ENCODE results near the gene CPNE6. TPM values are rescaled to one million over a fixed set of nuclear protein-coding genes. Genes with fewer than 3 reads are reported as not detected.

Gene CPNE6
- total and polyA plus RNA-seq, 2 donors (not counting 1 experiment from before 2014, with no cell fraction given), result not detected

DNA sequence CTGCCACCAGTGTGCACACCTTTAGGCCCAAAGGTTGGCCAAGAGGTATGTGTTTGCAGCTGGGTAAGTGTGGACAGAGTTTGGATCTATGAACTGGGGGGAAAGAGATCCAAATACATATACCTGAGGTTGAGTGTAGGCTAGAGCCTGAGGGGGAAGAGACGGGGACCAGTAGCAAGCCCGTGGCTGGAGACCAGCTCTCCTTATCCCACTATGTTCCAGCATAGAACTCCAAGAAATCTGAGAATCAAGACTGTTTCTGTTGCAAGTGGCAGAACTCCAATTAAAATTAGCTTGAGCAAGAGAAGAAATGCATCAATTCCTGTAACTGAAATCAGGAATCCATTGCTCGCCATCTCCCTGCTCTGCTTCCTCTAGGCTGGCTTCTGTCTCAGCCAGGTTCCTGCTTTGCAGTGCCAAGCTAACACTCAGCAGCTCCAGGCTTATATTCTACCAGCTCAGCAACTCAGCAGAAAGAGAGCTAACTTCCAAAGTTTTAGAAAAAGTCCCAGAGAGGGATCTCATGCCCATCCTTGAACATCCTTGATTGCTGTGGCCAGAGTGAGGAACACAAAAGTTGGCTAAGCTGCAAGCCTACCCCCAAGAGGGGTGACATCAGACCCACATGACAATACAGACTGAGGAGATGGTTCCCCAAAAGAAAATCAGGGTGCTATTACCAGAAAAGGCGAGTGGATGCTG, 21.3 kb downstream of the CPNE6 start:
- POLR2A ChIA-PET, result interaction anchor here (0.6 to 4.1 kb wide), 5 partner anchors 11 to 88 kb away, joined by 3 to 35 read pairs (median 6); partner anchors contain the start of genes DCAF11 and NRL

More for the DNA sequence above, 21.3 kb downstream of the CPNE6 start:
- H3K27ac Mint-ChIP-seq, result peak overlapping the region; percentile 92
- intact Hi-C loops (cut with micrococcal nuclease), result loop anchor here (5.0 kb wide), 1 partner anchor 525 kb away; the partner anchor contains the start of gene AP1G2
- peaks cover 0 to 5% of the 10 kb centered on the region in 2 experiments for H3K36me3 ChIP-seq (replicated peaks in 1 of 2; ENCODE audit: control extremely low read depth in 1 of 2, control insufficient read depth in 1 of 2, extremely low read depth in 1 of 2, insufficient read depth in 2 of 2, low read length in 1 of 2)
- peak; percentile 38 for DNase-seq
- H2AFZ ChIP-seq (ENCODE audit: insufficient read depth, low read depth, low read length, poor library complexity, severe bottlenecking), result no peak overlapping the region
- no peak overlapping the region for H3K4me3 ChIP-seq (ENCODE audit: control extremely low read depth in 1 of 5, extremely low read depth in 1 of 5, insufficient read depth in 1 of 5, low read depth in 2 of 5, low read length in 4 of 5)
- peak overlapping the region; percentile 95 for H3K4me3 Mint-ChIP-seq
- no peak overlapping the region for H3K9ac ChIP-seq (ENCODE audit: low read length)
- H3K27me3 Mint-ChIP-seq, result no peaks in the 10 kb centered on the region
- H3K4me2 ChIP-seq (replicated peaks; ENCODE audit: low read depth, low read length, poor library complexity, severe bottlenecking), result no peak overlapping the region
- H3K4me1 ChIP-seq (ENCODE audit: control insufficient read depth in 2 of 2, insufficient read depth in 2 of 2, low read length in 2 of 2), result peaks cover 5 to 35% of the 10 kb centered on the region in 2 donors
- no peaks in the 10 kb centered on the region for H4K20me1 ChIP-seq (ENCODE audit: control insufficient read depth, insufficient read depth, low read length, poor library complexity, severe bottlenecking)
- ATAC-seq (ENCODE audit: low read depth), result no peak
- no peaks in the 10 kb centered on the region for H3K27me3 ChIP-seq (replicated peaks in 1 of 4; ENCODE audit: control extremely low read depth in 1 of 4, control insufficient read depth in 3 of 4, insufficient read depth in 4 of 4, low read length in 3 of 4)
- no peaks in the 10 kb centered on the region for H3K9me3 Mint-ChIP-seq (ENCODE audit: insufficient read depth)
- CTCF ChIA-PET, result interaction anchor here (0.7 to 12.1 kb wide), 18 partner anchors 11 to 461 kb away, joined by 3 to 292 read pairs (median 5); partner anchors contain the start of genes CARMIL3, DCAF11, IRF9 and NRL
- no peaks in the 10 kb centered on the region for H3K9me3 ChIP-seq (ENCODE audit: control extremely low read depth in 1 of 3, control insufficient read depth in 2 of 3, insufficient read depth in 1 of 3, low read length in 2 of 3)
- peak overlapping the region in 1 of 2 donors; percentile 95 for H3K27ac ChIP-seq (ENCODE audit: low read length in 2 of 2)
- 100% methylated on average over 3 of the region's 4 CpGs for WGBS (ENCODE audit: insufficient coverage)
- peaks cover 30% of the 10 kb centered on the region for H3K79me2 ChIP-seq (ENCODE audit: control insufficient read depth, insufficient read depth, low read length)
- TF ChIP-seq, protein P1, sequence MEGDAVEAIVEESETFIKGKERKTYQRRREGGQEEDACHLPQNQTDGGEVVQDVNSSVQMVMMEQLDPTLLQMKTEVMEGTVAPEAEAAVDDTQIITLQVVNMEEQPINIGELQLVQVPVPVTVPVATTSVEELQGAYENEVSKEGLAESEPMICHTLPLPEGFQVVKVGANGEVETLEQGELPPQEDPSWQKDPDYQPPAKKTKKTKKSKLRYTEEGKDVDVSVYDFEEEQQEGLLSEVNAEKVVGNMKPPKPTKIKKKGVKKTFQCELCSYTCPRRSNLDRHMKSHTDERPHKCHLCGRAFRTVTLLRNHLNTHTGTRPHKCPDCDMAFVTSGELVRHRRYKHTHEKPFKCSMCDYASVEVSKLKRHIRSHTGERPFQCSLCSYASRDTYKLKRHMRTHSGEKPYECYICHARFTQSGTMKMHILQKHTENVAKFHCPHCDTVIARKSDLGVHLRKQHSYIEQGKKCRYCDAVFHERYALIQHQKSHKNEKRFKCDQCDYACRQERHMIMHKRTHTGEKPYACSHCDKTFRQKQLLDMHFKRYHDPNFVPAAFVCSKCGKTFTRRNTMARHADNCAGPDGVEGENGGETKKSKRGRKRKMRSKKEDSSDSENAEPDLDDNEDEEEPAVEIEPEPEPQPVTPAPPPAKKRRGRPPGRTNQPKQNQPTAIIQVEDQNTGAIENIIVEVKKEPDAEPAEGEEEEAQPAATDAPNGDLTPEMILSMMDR (IDR thresholded peaks at IDR 0.05), result no peak
- no peak for TF ChIP-seq EZH2 (IDR thresholded peaks at IDR 0.05; ENCODE audit: borderline replicate concordance, insufficient read depth, low read depth, low read length, poor library complexity, severe bottlenecking)
- peaks cover 38% of the 10 kb centered on the region for H3K4me1 Mint-ChIP-seq

All from B cell (primary cell).